OCI-LY1 (cell line): Measurements from ENCODE around the gene DYSF.

ENCODE experiments used
- H2AFZ ChIP-seq: fragments of 200-600 bp; sonication (generic), shearing (Covaris generic); 2 replicates; pipeline ENCODE4 v1.6.0; 2014; ENCODE audit warnings: antibody characterized with exemption, mild to moderate bottlenecking, low read length
- H3F3A ChIP-seq: fragments of 200-600 bp; sonication (generic), shearing (Covaris generic); 2 replicates; pipeline ENCODE4 v1.6.0; 2014; ENCODE audit warnings: mild to moderate bottlenecking, antibody characterized with exemption, low read length, moderate library complexity; ENCODE audit not compliant: insufficient read depth
- H3K27ac ChIP-seq: fragments of 200-600 bp; sonication (generic); 2 replicates; pipeline ENCODE4 v1.5.1; 2014; ENCODE audit warnings: low read length, mixed run types, mild to moderate bottlenecking, low read depth; ENCODE audit not compliant: poor library complexity, severe bottlenecking
- H3K27me3 ChIP-seq: fragments of 200-600 bp; sonication (generic); 2 replicates; pipeline ENCODE4 v1.6.0; 2014; ENCODE audit warnings: antibody characterized with exemption, mild to moderate bottlenecking, low read length, moderate library complexity; ENCODE audit not compliant: insufficient read depth
- H3K36me3 ChIP-seq: fragments of 200-600 bp; sonication (generic); 2 replicates; pipeline ENCODE4 v1.6.1; 2014; ENCODE audit warnings: mild to moderate bottlenecking, antibody characterized with exemption, low read length, moderate library complexity, mixed read lengths; ENCODE audit not compliant: insufficient read depth
- H3K4me1 ChIP-seq: fragments of 200-600 bp; sonication (generic); 2 replicates; pipeline ENCODE4 v1.5.1; 2014; ENCODE audit warnings: mild to moderate bottlenecking, low read length, moderate library complexity; ENCODE audit not compliant: insufficient read depth, severe bottlenecking
- H3K4me2 ChIP-seq: fragments of 200-600 bp; sonication (generic), shearing (Covaris generic); 2 replicates; pipeline ENCODE4 v1.6.1; 2014; ENCODE audit warnings: low read length
- H3K4me3 ChIP-seq: fragments of 200-600 bp; sonication (generic); 2 replicates; pipeline ENCODE4 v1.5.1; 2014; ENCODE audit warnings: low read length, low read depth, mild to moderate bottlenecking, mixed read lengths; ENCODE audit not compliant: poor library complexity, severe bottlenecking
- H3K79me2 ChIP-seq: fragments of 200-600 bp; shearing (Covaris generic); 2 replicates; pipeline ENCODE4 v1.6.1; 2016; ENCODE audit warnings: mixed run types, low read length, mixed read lengths; ENCODE audit not compliant: insufficient read depth
- H3K9ac ChIP-seq: fragments of 200-600 bp; sonication (generic), shearing (Covaris generic); 2 replicates; pipeline ENCODE4 v1.6.1; 2014; ENCODE audit warnings: mild to moderate bottlenecking, low read length, mixed read lengths
- H3K9me2 ChIP-seq: fragments of 200-600 bp; sonication (generic), shearing (Covaris generic); 2 replicates; pipeline ENCODE4 v1.6.1; 2014; ENCODE audit warnings: low read depth, mild to moderate bottlenecking, low read length, mixed read lengths
- H3K9me3 ChIP-seq: fragments of 200-600 bp; shearing (Covaris generic); 2 replicates; pipeline ENCODE4 v1.6.1; 2014; ENCODE audit warnings: low read length, mixed read lengths
- H4K20me1 ChIP-seq: fragments of 200-600 bp; sonication (generic), shearing (Covaris generic); 2 replicates; pipeline ENCODE4 v1.6.0; 2016; ENCODE audit warnings: mild to moderate bottlenecking, low read length; ENCODE audit not compliant: insufficient read depth
- CTCF ChIP-seq: fragments of 200-600 bp; sonication (generic), shearing (Covaris generic); IDR thresholded peaks from 2 replicates; pipeline ENCODE4 v1.5.1; 2017; ENCODE audit warnings: mild to moderate bottlenecking, antibody characterized with exemption, low read length, moderate library complexity, mixed read lengths
- EZH2 ChIP-seq: fragments of 200-600 bp; sonication (generic), shearing (Covaris generic); IDR thresholded peaks from 2 replicates; pipeline ENCODE4 v1.8.0; 2017; ENCODE audit warnings: borderline replicate concordance, mixed run types, mild to moderate bottlenecking, antibody characterized with exemption, low read length, moderate library complexity, mixed read lengths

Gene DYSF

GRCh38 chr2:71728036-71728435 lies 274.7 kb downstream of the DYSF start:
- Histone ChIP-seq H3K79me2 (no peaks in the 10 kb centered on the region), H3K36me3 (no peaks in the 10 kb centered on the region), H2AFZ (no peak overlapping the region), H3F3A (no peaks in the 10 kb centered on the region), H3K4me1 (no peaks in the 10 kb centered on the region), H3K9ac (no peak overlapping the region), H4K20me1 (no peaks in the 10 kb centered on the region), H3K9me3 (0 out of 2 replicates have a peak, but pooled peaks cover 4% of the 10 kb centered on the region), H3K4me3 (no peak overlapping the region), H3K27ac (no peak overlapping the region), H3K4me2 (no peak overlapping the region), H3K9me2 (no peaks in the 10 kb centered on the region), H3K27me3 (no peaks in the 10 kb centered on the region)
- no peak for TF ChIP-seq EZH2
- no peak for TF ChIP-seq CTCF

GRCh38 chr2:71730785-71731383 lies 277.5 kb downstream of the DYSF start:
- H4K20me1 ChIP-seq: no peaks in the 10 kb centered on the region
- H3F3A ChIP-seq: no peaks in the 10 kb centered on the region
- H3K9ac ChIP-seq: no peak overlapping the region
- TF ChIP-seq CTCF: no peak
- no peak for TF ChIP-seq EZH2
- H3K4me3 ChIP-seq: no peak overlapping the region
- H3K4me2 ChIP-seq: no peak overlapping the region
- H3K27me3 ChIP-seq: no peaks in the 10 kb centered on the region
- H3K79me2 ChIP-seq: no peaks in the 10 kb centered on the region
- no peaks in the 10 kb centered on the region for H3K36me3 ChIP-seq
- H3K9me2 ChIP-seq: no peaks in the 10 kb centered on the region
- no peak overlapping the region for H2AFZ ChIP-seq
- no peak overlapping the region for H3K27ac ChIP-seq
- no peaks in the 10 kb centered on the region for H3K4me1 ChIP-seq
- no peaks in the 10 kb centered on the region for H3K9me3 ChIP-seq

- TF ChIP-seq CTCF (no peak), EZH2 (no peak)
- H3K9me2 ChIP-seq: no peaks in the 10 kb centered on the region
- H3K4me3 ChIP-seq: no peak overlapping the region
- no peaks in the 10 kb centered on the region for H4K20me1 ChIP-seq
- no peaks in the 10 kb centered on the region for H3K36me3 ChIP-seq
- H3K9ac ChIP-seq: no peak overlapping the region
- H3K79me2 ChIP-seq: no peaks in the 10 kb centered on the region
- H3K27ac ChIP-seq: no peak overlapping the region
- H3K4me1 ChIP-seq: no peaks in the 10 kb centered on the region
- no peak overlapping the region for H2AFZ ChIP-seq
- no peaks in the 10 kb centered on the region for H3K9me3 ChIP-seq
- H3F3A ChIP-seq: no peaks in the 10 kb centered on the region
- no peaks in the 10 kb centered on the region for H3K27me3 ChIP-seq
- H3K4me2 ChIP-seq: no peak overlapping the region
These were observed 281.3 kb downstream of the DYSF start for GRCh38 chr2:71734620-71735019.
